GM21529 (cell line): ENCODE measurements around the gene WDR45B.
"Not testable (repeated sequence)": the region's sequence is repeated elsewhere in the genome, so short reads cannot be mapped to it uniquely, and the experiment has no call there.

Experiments
- ATAC-seq: cut with Tn5 transposase; IDR thresholded peaks from one replicate; pipeline ENCODE4 v1.9.1; 2021; ENCODE audit not compliant: unreplicated experiment

WDR45B gene

GRCh38 chr17:82586576-82587233, 61.5 kb downstream of the WDR45B start:
- ATAC-seq = no peak

GRCh38 chr17:82585935-82586575, 62.2 kb downstream of the WDR45B start:
- not testable (repeated sequence) for ATAC-seq

- ATAC-seq = no peak
These were observed 64.5 kb downstream of the WDR45B start for GRCh38 chr17:82583720-82584234.

- no peak for ATAC-seq
These were observed 65.5 kb downstream of the WDR45B start for GRCh38 chr17:82582709-82583108.

GRCh38 chr17:82582213-82582612, 66.0 kb downstream of the WDR45B start:
- ATAC-seq = no peak

GRCh38 chr17:82579969-82580368, 68.3 kb downstream of the WDR45B start:
- not testable (repeated sequence) for ATAC-seq

GRCh38 chr17:82577300-82577699, 70.9 kb downstream of the WDR45B start:
- no peak for ATAC-seq

GRCh38 chr17:82575581-82576221, 72.5 kb downstream of the WDR45B start:
- not testable (repeated sequence) for ATAC-seq

GRCh38 chr17:82574041-82574440, 74.2 kb downstream of the WDR45B start:
- no peak for ATAC-seq

- ATAC-seq = no peak
These were observed 76.4 kb downstream of the WDR45B start for GRCh38 chr17:82571855-82572254.

- no peak for ATAC-seq
These were observed 78.0 kb downstream of the WDR45B start for GRCh38 chr17:82570277-82570676.

GRCh38 chr17:82569621-82570020, 78.6 kb downstream of the WDR45B start:
- no peak for ATAC-seq

- ATAC-seq = no peak
These were observed 79.2 kb downstream of the WDR45B start for GRCh38 chr17:82568997-82569393.

GRCh38 chr17:82567286-82567685, 81.0 kb downstream of the WDR45B start:
- no peak for ATAC-seq

GRCh38 chr17:82566129-82566960, 81.9 kb downstream of the WDR45B start:
- ATAC-seq = no peak

- no peak for ATAC-seq
These were observed 82.7 kb downstream of the WDR45B start for GRCh38 chr17:82565551-82565950.
